ENCODE measurements around the gene TMEM150B.

TMEM150B gene

DNA sequence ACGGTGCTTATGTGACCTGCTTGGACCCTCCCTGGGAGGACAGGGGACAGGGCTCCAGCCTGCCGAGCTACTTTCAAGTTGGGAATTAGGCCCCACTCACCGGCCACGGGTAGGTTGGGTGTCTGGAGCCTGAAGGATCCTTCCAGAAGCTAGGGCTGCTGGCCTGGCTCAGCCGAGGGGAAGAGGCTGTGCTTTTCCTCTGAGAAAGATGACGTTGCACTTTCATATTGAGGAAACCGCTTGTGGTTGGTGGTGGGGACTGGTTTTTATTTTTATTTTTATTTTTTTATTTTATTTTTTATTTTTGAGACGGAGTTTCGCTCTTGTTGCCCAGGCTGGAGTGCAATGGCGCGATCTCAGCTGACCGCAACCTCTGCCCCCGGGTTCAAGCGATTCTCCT, at the start of gene TMEM150B:
Gene TMEM150B (minus strand): TSS at position 170 of the 400 bp plus-strand sequence. CDS start 4,305 bp downstream, outside the sequence.
- no peak for TF ChIP-seq POLR2A (IDR thresholded peaks at IDR 0.05; ENCODE audit: low read depth, low read length)
- DNase-seq (ENCODE audit: insufficient read length, low spot score) = no peak
- FAIRE-seq = no peak

DNA sequence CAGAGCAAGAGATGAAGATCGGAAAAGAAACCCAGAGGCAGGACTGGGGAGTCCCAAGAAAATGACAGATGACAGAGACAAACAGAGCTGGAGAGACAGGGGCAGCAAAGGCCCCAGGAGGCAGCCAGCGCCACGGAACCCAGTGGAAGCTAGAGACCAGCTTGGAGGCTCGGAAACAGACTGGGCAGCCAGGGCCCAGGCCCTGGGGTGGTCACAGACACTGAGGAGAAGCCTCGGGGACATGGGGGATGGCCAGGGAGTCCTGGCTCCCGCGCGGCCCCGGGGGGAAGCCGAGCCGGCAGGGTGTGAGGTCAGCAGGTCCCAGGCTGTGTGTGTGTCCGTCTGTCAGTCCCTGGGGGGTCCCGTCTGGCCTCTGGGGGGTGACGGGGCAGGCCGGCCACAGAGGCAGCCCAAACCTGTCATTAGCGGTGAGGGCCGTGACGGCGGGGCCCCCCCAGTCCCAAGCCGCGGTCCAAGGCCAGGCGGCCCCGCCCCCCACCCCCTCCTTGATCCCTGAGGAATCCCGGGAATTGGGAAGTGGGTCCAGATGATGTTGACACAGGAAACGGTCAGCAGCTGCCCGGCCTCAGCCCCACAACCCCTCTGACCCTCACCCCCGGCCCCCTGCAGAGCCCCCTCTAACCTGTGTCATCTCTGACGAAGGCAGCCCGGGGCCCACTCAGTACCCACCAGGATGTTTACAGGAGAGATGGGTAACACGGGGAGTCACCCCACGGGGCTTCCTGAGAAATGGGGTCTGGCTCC, 49.0 kb upstream of the TMEM150B start:
- TF ChIP-seq POLR2A (IDR thresholded peaks at IDR 0.05; ENCODE audit: low read depth, low read length) = peak; percentile 6; the same call in 1 of the 2 replicates
- FAIRE-seq = no peak
- peak; percentile 88 for DNase-seq (ENCODE audit: insufficient read length, low spot score)

GRCh38 chr19:55373306-55373992, 48.3 kb upstream of the TMEM150B start:
- DNase-seq (ENCODE audit: insufficient read length, low spot score) (no peak), FAIRE-seq (no peak)

GRCh38 chr19:55372316-55373081, 47.4 kb upstream of the TMEM150B start:
- DNase-seq (ENCODE audit: insufficient read length, low spot score) (peak; percentile 93), FAIRE-seq (no peak)
- TF ChIP-seq POLR2A (IDR thresholded peaks at IDR 0.05; ENCODE audit: low read depth, low read length) = no peak

More at GRCh38 chr19:55373306-55373992, 48.3 kb upstream of the TMEM150B start:
- TF ChIP-seq POLR2A (IDR thresholded peaks at IDR 0.05; ENCODE audit: low read depth, low read length) = 0 out of 2 replicates have a peak, but pooled peaks have one; percentile 0

DNA sequence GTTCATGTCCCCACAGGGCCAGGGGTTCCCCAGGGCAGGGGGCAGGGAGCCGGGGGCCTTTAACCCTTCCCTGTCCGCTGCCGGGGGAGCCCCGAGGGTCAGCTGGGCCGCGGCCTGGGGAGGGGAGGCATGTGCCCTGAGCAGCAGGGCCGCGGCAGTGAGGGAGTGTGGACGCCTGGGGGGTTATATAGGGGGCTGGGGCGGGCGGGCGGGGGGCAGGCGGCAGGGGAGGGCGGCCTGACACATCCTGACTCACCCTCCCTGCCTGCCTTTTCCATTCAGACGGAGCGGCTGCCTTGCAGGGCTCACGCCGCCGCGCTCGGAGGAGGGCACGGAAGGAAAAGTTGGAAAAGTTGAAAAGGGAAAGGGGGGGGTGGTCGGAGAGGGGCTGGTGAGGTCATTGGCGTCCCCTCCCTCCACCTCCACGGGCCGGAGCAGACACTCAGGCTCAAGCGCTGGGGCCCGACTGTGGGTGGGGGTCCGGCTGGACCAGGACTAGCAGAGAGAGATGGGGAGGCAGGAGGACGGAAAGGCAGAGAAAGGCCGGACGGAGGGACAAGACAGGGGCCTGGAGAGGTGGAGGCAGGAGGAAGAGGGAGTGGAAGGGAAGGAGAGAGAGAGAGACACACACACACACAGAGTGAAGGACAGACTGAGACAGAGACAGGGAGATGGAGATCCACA, 45.3 kb upstream of the TMEM150B start, which contains the start of gene IL11:
Gene IL11 (minus strand): TSS at position 159 of the 684 bp plus-strand sequence. CDS start 153 bp downstream, at position 6.
- DNase-seq (ENCODE audit: insufficient read length, low spot score) = peak; percentile 98

DNA sequence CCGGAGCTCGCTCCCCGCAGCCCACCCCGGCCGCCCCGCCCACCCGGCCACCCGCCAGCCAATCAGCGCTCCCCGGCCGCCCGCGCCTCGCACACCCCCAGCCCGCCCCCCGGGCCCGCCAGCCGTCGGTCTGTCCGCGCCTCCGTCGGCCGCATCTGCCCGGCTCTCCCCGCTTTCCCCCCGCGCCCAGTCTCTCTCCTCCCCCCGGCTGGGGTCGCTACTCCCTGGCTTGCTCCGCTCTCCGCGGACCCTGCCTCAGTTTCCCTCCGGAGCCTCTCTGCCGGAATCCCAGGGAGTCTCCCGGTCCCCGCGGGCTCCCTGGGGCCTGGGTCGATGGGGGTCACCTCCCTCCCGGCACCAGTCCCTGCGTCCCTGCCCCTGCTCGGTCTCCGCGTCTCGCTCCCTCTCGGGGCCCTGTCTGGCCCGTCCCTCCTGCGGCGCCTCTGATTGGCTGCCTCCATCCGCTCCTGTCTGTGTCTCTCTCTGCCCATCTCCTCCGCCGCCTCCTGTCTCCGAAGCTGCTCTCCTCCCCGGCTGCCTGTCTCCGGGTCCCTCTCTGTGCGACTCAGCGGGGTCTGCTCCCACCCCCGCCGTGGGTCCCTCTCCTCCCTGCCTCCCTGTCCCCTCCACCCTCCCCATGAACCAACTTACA, 44.6 kb upstream of the TMEM150B start:
- no peak for FAIRE-seq
- no peak for TF ChIP-seq POLR2A (IDR thresholded peaks at IDR 0.05; ENCODE audit: low read depth, low read length)
- peak; percentile 99 for DNase-seq (ENCODE audit: insufficient read length, low spot score)

More for the DNA sequence above, 45.3 kb upstream of the TMEM150B start, which contains the start of gene IL11:
- no peak for FAIRE-seq
- peak; percentile 98 for TF ChIP-seq POLR2A (IDR thresholded peaks at IDR 0.05; ENCODE audit: low read depth, low read length)

GRCh38 chr19:55368701-55369563, 43.8 kb upstream of the TMEM150B start:
- TF ChIP-seq POLR2A (IDR thresholded peaks at IDR 0.05; ENCODE audit: low read depth, low read length) = peak; percentile 21; the same call in 1 of the 2 replicates
- FAIRE-seq (no peak), DNase-seq (ENCODE audit: insufficient read length, low spot score) (peak; percentile 89)

GRCh38 chr19:55368106-55368505, 43.0 kb upstream of the TMEM150B start:
- FAIRE-seq (no peak), DNase-seq (ENCODE audit: insufficient read length, low spot score) (no peak)
- no peak for TF ChIP-seq POLR2A (IDR thresholded peaks at IDR 0.05; ENCODE audit: low read depth, low read length)

DNA sequence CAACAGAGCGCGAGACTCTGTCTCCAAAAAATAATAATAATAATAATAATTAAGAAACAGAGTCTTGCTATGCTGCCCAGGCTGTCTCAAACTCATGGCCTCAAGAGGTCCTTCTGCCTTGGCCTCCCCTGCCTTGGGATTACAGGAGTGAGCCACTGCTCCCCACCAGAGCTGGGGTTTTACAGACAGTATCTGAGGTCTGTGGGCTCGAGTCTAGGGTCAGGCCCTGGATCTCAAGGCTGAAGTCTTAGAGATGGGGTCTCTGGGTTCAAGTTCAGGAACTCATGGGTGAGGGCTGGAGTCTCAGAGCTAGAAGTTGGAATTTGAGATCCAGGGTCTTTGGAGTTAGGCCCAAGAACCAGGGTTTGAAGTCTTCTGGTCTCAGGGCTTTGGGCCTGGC, 41.6 kb upstream of the TMEM150B start:
- no peak for TF ChIP-seq POLR2A (IDR thresholded peaks at IDR 0.05; ENCODE audit: low read depth, low read length)
- DNase-seq (ENCODE audit: insufficient read length, low spot score) (no peak), FAIRE-seq (no peak)

DNA sequence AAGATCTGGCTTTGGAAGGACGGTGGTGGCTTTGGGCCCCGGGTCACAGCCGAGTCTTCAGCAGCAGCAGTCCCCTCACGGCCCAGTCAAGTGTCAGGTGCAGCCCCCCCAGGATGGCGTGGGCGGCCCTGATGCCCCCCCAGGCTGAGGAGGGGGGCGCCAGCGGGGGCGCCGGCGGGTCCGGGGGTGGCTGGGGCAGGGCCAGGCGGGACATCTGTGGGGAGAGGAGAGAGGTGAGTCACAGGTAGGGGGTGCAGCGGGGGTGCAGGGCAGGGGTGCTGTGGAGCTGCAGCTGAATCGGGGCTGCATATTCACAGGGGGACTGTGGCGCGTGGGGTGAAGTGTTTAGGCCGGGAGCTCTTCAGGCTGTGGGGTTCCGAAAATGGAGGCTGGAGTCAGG, 40.8 kb upstream of the TMEM150B start:
- DNase-seq (ENCODE audit: insufficient read length, low spot score) (no peak), FAIRE-seq (no peak)
- TF ChIP-seq POLR2A (IDR thresholded peaks at IDR 0.05; ENCODE audit: low read depth, low read length) = no peak

DNA sequence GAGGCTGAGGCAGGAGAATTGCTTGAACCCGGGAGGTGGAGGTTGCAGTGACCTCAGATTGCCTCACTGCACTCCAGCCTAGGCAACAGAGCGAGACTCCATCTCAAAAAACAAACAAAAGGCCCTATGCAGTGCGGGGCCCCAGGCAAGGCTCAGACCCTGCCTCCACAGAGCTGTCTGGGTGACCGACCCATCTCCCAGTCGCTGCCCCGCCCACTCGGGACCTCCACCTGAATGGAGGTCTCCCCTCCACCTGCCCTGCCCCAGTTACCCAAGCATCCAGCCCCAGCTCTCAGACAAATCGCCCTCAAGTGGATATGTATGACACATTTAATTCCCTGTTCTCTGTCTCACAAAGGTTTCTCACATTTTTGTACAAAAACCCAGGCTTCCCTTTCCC, 40.1 kb upstream of the TMEM150B start:
- no peak for FAIRE-seq
- no peak for DNase-seq (ENCODE audit: insufficient read length, low spot score)
- TF ChIP-seq POLR2A (IDR thresholded peaks at IDR 0.05; ENCODE audit: low read depth, low read length) = no peak

Data from H54 (cell line).